GM21528 (cell line): ENCODE data around the gene RGS11.
"Not testable (repeated sequence)": the region's sequence is repeated elsewhere in the genome, so short reads cannot be mapped to it uniquely, and the experiment has no call there.

ENCODE experiments used
- ATAC-seq: cut with Tn5 transposase; IDR thresholded peaks from one replicate; pipeline ENCODE4 v1.9.1; 2021; ENCODE audit warnings: mild to moderate bottlenecking, moderate library complexity; ENCODE audit not compliant: unreplicated experiment, low FRiP score

Gene RGS11

GRCh38 chr16:265711-266110 is 10.0 kb downstream of the RGS11 start:
- ATAC-seq = no peak

GRCh38 chr16:265002-265529 is 10.7 kb downstream of the RGS11 start:
- no peak for ATAC-seq

GRCh38 chr16:264440-264951 is 11.2 kb downstream of the RGS11 start:
- no peak for ATAC-seq

- ATAC-seq = no peak
Measured at GRCh38 chr16:263944-264343, 11.8 kb downstream of the RGS11 start.

GRCh38 chr16:263182-263774 is 12.5 kb downstream of the RGS11 start:
- ATAC-seq = no peak

GRCh38 chr16:262121-262745 is 13.5 kb downstream of the RGS11 start:
- no peak for ATAC-seq

- no peak for ATAC-seq
Measured at GRCh38 chr16:261031-261691, 14.6 kb downstream of the RGS11 start.

- no peak for ATAC-seq
Measured at GRCh38 chr16:260326-260725, 15.4 kb downstream of the RGS11 start.

- no peak for ATAC-seq
Measured at GRCh38 chr16:259814-260253, 15.9 kb downstream of the RGS11 start.

GRCh38 chr16:259226-259625 is 16.5 kb downstream of the RGS11 start:
- ATAC-seq = no peak

GRCh38 chr16:258091-258490 is 17.7 kb downstream of the RGS11 start:
- not testable (repeated sequence) for ATAC-seq

GRCh38 chr16:255183-255582 is 20.6 kb downstream of the RGS11 start:
- no peak for ATAC-seq

GRCh38 chr16:254461-254860 is 21.3 kb downstream of the RGS11 start:
- ATAC-seq = no peak

GRCh38 chr16:253833-254232 is 21.9 kb downstream of the RGS11 start:
- ATAC-seq = no peak

- no peak for ATAC-seq
Measured at GRCh38 chr16:252366-253337, 23.1 kb downstream of the RGS11 start.

- no peak for ATAC-seq
Measured at GRCh38 chr16:249431-249830, 26.3 kb downstream of the RGS11 start.

- ATAC-seq = no peak
Measured at GRCh38 chr16:247027-247426, 28.7 kb downstream of the RGS11 start.

- ATAC-seq = no peak
Measured at GRCh38 chr16:245105-245504, 30.6 kb downstream of the RGS11 start.

GRCh38 chr16:243348-243747 is 32.4 kb downstream of the RGS11 start:
- ATAC-seq = no peak

- no peak for ATAC-seq
Measured at GRCh38 chr16:242281-242680, 33.5 kb downstream of the RGS11 start.
